Activated CD4-positive, alpha-beta T cell treated with anti-CD3 and anti-CD28 coated beads, Interleukin-10, Interleukin-2, amounts not matched to agents 100 ng/mL and 50 ng/mL, durations not matched to agents 16 hours and 8 hours (primary cell): ENCODE data around the gene GNPTAB.
"Not testable (repeated sequence)": the region's sequence is repeated elsewhere in the genome, so short reads cannot be mapped to it uniquely, and the experiment has no call there.

Experiments used
- DNase-seq: peaks from one replicate; pipeline ENCODE4 v3.0.0-alpha.2; 2020

Gene GNPTAB

DNA sequence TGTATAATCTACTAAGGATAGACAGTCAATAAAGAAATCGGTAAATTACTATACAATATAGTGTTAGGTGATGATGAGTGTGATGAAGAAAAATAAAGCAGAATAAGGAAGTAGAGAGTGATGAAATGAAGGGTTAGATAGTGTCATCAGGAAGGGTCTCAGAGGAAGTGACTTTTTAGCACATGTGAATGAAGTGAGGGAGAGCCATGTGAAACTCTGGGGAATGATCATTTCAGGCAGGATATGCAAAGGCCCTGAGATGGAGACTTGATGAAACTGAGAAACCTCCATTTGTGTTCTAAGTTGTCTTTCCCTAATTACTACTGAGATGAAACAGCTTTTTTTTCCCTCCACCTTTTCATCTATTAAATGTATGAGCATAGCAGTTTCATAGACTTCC is 19.4 kb upstream of the GNPTAB start:
- no peak for DNase-seq

DNA sequence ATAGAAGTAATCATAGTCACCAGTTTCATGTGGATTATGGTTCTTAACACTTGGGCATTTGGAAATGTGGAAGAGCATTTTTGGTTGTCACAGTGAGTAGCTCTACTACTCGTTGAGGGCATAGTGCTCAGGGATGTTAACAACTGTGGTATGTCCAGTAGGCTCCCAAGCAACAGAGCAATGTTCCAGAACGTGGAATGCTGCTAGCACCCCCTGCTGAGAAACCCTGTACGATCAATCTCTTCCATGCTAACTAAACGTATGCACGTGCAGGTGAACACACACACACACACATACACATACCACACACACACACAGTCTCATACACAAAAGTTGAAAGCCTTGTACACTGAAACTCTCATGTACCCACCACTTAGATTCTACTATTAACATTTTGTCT is 16.6 kb upstream of the GNPTAB start:
- no peak for DNase-seq

DNA sequence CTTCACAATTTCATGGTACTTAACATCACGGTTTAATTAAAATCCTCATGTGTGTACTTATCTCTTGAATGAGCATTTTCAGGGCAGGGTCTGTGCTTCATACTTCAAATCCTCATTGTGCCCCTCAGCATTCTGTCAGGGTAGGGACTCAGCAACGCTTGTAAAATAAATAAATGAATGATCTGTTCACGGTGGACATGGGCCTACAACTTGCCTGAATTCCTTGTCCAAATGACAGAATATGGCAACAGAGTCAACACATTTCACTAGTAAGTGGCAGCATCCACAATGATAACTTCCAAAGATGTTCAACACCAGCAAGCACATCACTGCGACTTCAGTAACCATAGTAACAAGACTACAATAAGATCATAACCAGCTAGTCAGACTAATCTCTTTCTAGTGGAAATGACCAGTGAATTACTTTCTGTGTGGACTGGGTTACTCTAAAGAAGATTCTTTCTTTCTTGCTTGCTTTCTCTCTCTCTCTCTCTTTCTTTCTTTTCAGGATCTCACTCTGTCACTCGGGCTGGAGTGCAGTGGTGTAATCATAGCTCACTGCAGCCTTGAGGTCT is 14.5 kb upstream of the GNPTAB start:
- DNase-seq = no peak

DNA sequence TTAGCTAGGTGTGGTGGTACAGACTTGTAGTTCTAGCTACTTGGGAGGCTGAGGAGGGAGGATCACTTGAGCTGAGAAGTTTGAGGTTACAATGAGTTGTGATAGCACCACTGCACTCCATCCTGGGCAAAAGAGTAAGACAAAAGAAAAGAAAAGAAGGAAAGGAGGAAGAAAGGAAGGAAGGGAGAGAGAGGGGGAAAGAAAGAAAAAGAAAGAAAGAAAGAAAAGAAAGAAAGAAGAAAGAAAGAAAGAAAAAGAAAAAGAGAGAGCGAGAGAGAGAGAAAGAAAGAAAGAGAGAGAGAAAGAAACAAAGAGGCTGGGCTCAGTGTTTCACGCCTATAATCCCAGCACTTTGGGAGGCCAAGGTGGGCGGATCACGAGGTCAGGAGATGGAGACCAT is 10.3 kb upstream of the GNPTAB start:
- no peak for DNase-seq

DNA sequence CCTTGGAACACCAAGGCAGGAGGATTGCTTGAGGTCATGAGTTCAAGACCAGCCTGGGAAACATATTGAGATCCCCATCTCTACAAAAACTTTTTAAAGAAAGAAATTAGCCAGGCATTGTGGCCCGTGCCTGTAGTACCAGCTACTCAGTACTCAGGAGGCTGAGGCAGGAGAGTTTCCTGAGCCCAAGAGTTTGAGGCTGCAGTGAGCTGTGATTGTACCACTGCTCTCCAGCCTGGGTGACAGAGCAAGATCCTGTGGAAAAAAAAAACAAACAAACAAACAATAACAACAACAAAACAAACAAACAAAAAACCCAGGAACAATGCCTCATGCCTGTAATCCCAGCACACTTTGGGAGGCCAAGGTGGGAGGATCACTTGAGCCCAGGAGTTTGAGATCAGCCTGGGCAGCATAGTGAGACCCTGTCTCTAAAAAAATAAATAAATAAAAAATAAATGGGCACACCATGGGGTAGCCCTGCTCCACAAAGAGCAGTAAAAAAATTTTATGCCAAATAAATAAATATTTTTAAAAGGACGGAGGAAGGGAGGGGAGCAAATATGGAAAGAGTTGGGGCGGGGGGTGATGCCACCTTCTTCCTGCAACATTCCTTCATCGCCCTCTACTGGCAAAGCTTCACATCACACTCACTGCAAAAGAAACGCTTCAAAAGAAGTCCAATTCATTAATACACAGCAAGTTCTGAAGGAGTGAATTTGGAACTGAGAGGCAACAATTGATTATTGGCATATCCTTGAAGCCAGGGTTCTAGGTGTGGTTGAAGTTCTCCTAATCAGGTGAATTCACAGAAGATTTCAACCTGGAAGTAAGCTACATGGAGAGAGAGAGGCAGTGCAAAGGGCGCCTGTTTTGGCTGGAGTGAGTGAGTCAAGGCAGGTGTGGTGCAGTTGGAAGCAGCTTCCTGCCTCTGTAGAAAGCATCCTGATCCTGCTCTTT is 8.8 kb upstream of the GNPTAB start:
- DNase-seq = peak; percentile 74

DNA sequence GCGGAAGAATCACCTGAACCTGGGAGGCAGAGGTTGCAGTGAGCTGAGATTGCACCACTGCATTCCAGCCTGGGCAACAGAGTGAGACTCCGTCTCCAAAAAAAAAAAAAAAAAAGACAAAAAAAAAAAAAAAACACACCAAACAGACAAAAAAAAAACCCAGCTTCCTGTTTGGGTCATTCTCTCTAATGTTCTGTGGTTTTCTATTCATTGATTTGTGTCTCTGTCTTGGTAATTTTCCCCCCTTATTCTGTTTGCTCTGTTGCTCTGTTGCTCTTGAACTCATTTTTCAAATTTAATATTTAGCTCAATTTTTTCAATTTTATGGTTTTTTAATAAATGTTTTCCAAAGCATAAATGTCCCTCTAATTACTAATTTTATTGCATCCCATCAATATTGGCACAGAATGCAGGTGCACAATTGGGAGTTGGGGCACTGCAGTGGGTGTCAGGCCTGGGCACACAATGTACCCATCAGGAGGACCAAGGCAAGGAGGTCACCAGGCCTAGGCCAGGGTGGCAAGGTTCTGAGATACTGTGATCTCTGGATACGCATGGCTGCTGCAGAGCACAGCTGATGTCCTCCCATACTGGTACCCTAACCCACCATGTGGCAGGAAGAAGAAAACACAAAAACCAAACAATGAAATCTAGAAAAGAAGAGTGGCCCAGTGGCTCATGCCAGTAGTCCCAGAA is 8.0 kb upstream of the GNPTAB start:
- no peak for DNase-seq

DNA sequence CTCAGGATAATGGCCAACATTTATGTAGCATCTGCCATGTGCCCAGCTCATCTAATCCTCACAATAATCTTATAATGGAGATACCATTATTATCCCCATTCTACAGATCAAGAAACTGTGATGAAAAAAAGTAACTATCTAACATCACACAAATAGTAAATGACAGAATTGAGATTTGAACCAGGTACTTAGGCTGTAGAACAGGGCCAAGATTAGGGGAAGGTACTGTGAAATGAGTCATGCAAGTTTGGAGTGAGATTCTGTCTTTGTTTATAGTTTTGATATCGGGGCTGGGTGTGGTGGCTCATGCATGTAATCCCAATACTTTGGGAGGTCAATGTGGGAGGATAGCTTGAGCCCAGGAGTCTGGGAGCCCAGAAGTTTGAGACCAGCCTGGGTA is 1.3 kb upstream of the GNPTAB start:
- peak; percentile 32 for DNase-seq

DNA sequence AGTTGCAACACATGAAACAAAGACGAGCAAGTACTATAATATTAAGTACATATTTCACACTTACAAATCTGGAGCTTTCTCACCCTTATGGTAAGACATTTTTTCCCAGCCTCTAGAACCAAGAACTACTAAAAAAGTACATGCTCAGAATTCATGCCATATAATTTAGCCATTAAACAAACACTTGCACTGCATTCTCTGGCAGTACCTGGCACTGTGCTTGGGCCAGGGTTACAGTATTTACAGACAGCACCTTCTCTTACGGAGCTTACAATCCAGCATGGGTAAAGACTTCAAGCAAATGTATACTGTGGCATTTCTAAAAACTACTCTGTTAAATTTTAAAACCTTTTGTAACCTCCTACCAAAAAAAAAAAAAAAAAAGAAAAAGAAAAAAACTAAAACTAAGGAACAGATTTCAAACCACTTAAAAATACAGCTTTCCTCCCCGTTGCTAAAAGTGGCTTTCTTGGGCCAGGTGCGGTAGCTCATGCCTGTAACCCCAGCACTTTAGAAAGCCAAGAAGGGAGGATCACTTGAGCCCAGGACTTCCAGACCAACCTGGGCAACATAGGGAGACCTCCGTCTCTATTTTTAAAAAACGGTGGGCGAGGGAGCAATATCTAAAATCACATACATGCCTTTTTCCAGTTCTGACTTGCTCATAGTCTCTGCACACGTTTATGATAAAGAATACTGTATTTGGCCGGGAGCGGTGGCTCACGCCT is 956 bp downstream of the GNPTAB start:
- no peak for DNase-seq

DNA sequence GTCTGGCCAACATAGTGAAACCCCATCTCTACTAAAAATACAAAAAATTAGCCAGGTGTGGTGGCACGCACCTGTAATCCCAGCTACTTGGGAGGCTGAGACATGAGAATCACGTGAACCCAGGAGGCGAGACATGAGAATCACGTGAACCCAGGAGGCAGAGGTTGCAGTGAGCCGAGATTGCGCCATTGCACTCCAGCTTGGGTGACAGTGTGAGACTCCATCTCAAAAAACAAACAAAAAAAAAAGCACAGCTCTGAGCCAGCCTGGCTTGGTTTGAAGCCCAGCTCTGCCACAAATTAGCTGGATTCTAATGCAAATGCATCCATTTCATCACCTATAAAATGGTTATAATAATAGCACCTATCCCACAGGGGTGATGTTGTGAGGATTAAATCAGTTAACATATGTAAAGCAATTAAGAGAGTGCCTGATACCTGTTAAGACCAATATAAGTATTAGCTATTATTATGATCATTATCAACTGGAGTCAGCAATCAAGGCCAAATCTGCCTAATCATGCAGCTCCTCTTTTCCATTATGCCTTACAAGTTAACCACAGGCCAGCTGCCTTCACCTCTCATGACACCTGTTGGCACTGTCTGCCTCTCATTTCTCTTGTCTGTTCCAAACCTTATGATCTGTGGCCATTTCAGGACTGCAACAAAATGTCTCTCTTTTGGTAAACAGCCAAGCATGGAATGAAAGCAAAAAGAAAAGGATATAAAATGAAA is 2.1 kb downstream of the GNPTAB start:
- DNase-seq = peak; percentile 31

DNA sequence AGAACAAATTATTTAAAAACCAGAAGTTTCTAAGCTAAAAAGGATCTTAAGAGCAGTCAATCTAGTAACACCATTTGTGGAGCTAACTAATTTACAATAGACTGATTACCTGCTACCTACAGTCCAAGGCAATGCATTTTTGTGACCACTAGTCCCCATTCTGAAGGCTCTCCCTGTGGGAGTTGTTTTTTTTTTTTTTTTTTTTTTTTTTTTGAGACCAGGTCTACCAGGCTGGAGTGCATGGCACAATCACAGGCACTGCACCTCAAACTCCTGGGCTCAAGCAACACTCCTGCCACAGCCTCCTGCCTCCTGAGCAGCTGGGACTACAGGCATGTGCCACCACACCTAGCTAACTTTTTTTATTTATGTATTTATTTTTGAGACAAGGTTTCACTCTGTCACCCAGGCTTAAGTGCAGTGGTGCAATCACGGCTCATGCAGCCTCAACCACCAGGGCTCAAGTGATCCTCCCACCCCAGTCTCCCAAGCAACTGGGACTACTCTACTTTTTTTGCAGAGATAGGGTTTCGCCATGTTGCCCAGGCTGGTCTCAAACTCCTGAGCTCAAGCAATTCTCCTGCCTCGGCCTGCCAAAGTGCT is 3.9 kb downstream of the GNPTAB start:
- no peak for DNase-seq

DNA sequence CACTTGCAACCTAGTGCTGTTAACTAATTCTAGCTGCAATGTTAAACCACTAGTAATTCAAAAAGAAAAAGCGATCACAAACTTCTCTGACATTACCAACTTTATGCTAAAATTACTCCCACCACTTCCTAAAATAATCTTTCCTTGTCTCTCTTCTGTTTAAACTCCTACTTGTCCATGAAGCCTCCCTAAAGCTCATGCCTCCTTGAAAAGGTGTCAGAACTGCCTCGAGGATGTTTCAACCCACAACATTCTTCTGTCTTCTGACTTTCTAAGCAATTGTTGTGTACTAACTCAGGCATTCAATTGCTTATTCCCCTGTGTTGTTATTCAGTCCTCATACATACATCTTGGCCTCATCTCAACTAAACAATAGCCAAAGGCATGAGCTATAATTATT is 5.9 kb downstream of the GNPTAB start:
- no peak for DNase-seq

DNA sequence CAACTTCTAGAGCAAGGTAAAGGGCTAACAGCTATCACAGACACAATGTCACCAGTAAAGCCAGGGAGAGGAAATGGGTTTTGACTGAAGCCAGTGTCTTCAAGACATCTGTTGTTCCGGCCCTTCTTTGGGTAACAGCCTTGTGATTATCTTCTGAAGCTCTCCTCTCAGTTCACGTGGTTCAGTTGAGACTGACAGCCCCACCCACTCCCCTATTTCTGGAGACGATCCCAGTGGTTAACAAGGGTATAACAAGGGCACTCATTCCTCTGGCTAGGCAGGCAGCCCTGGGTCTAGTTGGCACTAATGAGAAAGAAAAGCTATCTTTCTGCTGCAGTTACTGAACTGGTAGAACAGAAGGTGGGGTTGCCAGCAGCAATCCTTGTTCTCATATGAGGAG is 6.9 kb downstream of the GNPTAB start:
- DNase-seq = peak; percentile 89

DNA sequence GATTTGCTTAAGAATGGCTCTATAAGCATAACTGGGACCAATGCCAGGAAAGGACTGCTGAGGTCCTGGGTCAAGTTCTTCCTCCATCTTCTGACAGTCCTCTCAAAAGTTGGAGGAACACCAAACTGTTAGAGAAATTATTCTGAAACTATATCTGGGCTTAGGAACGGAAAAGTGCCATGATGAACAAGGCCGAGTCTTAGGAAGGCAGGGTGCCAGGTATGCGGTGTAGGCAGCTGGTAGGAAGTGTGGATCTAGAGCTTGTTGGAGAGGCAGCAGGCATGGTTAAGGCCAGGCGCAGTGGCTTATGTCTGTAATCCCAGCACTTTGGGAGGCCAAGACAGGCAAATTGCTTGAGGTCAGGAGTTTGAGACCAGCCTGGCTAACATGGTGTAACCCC is 7.7 kb downstream of the GNPTAB start:
- no peak for DNase-seq

DNA sequence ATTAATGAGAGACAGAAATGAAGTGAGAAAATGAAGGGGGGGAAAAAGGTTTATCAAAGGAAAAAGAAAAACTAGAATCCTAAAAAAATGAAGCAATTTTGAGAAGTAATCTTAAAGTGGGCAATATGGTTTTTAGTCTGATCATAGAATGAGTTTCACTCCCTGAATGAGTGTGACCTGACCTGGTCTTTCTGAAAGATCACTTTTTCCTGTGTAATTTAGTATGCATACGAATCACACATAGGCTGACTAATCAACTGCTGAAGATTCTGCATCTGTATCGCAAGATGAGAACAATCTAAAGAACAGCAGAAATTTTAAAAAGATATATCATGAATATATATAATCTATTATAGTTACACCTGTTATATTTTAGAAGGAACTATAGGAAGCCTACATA is 11.3 kb downstream of the GNPTAB start:
- DNase-seq = peak; percentile 81

DNA sequence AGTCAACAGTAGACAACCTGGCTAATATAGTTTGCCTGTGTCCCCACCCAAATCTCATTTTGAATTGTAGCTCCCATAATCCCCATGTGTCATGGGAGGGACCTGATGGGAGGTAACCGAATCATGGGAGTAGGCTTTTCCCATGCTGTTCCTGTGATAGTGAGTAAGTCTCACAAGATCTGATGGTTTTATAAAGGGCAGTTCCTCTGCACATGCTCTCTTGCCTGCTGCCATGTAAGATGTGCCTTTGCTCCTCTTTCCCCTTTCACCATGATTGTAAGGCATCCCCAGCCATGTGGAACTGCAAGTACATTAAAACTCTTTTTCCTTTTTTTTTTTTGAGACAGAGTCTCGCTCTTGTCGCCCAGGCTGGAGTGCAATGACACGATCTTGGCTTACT is 12.1 kb downstream of the GNPTAB start:
- DNase-seq = not testable (repeated sequence)

DNA sequence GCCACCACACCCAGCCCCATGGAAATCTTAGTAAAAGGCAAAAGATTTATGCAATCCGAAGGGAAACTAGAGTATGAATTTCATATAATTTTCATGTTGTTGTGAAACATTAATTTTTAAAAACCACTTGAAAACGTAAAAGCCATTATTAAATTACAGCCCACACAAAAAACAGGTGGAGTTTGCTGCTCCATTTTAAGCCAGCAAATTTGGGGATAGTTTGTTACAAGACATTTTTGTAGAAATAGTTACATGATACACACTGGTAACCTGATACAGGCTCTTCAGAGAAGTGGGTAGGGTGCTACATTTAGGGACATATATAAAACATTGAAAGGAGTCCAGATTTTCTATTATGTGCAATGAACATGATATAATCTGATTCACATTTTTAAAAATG is 17.6 kb downstream of the GNPTAB start:
- no peak for DNase-seq

DNA sequence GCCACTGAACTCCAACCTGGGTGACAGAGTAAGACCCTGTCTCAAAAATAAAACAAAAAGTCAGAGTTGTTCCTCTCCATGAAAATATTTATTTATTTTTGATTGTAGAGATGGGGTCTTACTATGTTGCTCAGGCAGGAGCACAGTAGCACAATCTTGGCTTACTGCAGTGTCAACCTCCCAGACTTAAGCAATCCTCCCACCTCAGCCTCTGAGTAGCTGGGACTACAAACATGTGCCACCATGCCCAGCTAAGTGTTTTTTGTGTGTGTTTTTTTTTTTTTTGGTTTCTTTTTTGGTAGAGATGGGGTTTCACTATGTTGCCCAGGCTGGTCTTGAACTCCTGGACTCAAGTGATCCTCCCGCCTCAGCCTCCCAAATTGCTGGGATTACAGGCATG is 18.0 kb downstream of the GNPTAB start:
- not testable (repeated sequence) for DNase-seq

DNA sequence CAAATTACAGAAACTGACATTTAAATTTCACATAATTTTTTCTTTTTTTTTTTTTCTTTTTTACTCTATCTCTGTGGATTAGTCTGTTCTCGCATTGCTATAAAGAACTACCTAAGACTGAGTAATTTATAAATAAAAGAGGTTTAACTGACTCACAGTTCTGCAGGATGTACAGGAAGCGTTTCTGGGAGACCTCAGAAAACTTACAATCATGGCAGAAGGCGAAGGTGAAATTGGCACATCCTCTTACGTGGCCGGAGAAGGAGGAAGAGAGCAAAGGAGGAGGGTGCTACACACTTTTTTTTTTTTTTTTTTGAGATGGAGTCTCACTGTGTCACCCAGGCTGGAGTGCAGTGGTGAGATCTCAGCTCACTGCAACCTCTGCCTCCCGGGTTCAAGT is 19.4 kb downstream of the GNPTAB start:
- DNase-seq = peak; percentile 44

DNA sequence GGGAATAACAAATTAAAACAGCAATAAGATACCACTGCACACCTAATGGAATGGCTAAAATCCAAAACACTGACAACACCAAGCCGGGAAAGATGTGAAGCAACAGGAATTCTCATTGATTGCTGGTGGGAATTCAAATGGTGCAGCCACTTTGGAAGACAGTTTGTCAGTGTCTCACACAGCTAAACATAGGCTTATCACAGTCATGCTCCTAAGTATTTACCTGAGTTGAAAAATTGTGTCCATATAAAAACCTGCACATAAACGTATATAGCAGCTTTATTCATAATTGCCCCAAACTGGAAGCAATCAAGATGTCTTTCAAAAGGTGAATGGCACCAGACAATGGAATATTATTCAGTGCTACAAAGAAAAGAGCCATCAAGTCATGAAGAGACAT is 21.6 kb downstream of the GNPTAB start:
- DNase-seq = no peak

DNA sequence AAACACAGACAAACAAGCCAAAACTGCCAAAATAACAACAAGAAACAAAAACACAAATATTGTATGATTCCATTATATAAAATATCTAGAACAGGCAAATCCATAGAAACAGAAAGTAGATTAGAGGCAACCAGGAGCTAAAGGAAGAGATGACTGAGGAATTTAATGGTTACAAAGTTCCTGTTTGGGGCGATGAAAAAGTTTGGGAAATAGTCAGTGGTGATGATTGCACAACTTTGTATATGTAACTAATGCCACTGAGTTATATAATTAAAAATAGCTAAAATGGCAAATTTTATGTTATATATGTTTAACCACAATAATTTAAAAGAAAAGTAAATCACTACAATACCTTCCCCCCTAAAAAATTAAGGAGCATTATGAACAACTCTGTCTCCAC is 24.5 kb downstream of the GNPTAB start:
- DNase-seq = no peak

DNA sequence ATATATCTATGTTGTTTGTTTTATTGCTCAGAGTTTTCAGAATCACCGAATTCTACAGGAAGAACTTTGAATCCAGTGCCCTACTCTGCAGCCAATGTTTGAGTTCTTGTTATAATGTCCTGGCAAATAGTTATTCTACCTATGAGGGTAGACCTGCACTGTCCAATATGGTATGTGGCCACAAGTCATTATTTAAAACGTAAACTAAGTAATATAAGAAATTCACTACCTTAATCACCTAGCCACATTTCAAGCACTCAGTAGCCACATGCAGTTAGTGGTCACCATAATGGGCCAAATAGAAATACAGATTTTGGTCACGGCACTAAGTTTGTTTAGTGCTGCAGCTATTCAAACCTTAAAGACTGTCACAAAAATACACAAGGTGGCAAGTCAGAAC is 26.4 kb downstream of the GNPTAB start:
- no peak for DNase-seq

DNA sequence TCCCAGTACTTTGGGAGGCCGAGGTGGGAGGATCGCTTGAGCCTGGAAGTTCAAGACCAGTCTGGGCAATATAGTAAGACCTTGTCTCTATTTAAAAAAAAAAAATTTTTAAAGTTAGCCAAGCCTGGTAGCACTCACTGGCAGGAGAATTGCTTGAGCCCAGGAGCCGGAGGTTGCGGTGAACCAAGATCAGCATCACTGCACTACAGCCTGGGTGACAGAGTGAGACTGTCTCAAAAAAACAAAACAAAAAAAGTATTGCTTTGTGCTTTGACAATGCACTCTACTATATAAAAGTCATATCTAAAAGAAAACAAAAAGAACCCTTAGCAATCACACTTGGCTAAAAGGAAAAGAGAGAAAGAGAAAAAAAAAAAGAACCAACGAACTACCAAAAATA is 26.8 kb downstream of the GNPTAB start:
- DNase-seq = no peak
